ENCODE results near the gene PRKN.

Gene PRKN

DNA sequence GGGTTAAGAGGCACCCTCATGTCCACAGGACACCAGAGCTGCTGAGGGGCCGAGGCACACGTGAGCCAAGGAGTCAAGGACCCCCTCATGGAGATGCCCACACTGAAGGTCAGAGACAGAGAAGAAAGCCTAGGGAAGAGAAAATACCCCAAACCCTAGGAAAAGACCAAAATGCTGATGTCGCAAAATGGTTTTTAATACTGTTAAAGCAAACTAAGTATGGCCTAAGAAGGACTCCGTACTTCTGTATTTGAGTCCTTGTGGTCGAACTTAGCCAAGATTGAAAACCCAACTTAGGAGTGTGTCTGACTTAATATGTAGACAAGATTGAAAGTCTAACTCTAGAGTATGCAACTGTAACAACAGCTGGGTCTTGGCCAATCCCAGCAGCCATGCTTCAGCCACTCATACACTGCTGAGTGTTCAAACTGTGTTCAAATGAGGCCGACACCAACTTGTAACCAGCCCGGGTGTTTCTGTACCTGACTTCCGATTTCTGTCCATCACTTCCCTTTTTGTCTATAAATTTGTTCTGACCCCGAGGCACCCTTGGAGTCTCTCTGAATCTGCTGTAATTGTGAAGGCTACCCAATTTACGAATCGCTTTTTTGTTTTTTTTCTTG, 1361.2 kb downstream of the PRKN start:
- DNase-seq (ENCODE audit: low read depth): peak; percentile 37
- TF ChIP-seq, protein P1, sequence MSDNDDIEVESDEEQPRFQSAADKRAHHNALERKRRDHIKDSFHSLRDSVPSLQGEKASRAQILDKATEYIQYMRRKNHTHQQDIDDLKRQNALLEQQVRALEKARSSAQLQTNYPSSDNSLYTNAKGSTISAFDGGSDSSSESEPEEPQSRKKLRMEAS (IDR thresholded peaks at IDR 0.05; ENCODE audit: low read depth, low read length): no peak
- TF ChIP-seq POLR2A (IDR thresholded peaks at IDR 0.05; ENCODE audit: extremely low read depth, insufficient read length) (no peak), MYC (IDR thresholded peaks at IDR 0.05; ENCODE audit: low read depth, low read length) (no peak)
- TF ChIP-seq, protein P2, sequence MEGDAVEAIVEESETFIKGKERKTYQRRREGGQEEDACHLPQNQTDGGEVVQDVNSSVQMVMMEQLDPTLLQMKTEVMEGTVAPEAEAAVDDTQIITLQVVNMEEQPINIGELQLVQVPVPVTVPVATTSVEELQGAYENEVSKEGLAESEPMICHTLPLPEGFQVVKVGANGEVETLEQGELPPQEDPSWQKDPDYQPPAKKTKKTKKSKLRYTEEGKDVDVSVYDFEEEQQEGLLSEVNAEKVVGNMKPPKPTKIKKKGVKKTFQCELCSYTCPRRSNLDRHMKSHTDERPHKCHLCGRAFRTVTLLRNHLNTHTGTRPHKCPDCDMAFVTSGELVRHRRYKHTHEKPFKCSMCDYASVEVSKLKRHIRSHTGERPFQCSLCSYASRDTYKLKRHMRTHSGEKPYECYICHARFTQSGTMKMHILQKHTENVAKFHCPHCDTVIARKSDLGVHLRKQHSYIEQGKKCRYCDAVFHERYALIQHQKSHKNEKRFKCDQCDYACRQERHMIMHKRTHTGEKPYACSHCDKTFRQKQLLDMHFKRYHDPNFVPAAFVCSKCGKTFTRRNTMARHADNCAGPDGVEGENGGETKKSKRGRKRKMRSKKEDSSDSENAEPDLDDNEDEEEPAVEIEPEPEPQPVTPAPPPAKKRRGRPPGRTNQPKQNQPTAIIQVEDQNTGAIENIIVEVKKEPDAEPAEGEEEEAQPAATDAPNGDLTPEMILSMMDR (IDR thresholded peaks at IDR 0.05; ENCODE audit: low read depth, low read length): no peak
- H3K4me3 ChIP-seq (ENCODE audit: low read depth, low read length): no peak overlapping the region

DNA sequence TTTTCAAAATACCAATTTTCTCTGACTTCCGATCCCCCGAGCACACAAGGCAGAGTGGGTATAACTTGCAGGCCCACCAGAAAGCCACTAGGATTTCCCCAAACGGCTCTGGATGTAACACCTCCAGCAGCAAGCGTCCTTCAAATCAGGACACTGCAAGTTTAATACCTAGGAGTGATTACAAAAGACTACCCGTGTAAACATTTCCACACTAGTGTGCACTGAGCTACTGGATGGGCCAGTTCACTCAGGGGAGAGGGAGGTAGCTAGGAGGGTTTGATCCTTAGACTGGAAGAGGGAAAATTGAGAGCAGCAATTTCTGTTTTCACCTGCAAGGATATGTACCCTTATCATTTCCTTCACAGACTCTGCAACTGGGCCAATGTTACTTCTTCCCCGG, 1361.9 kb downstream of the PRKN start:
- DNase-seq (ENCODE audit: low read depth): no peak
- H3K4me3 ChIP-seq (ENCODE audit: low read depth, low read length): no peak overlapping the region
- TF ChIP-seq MYC (IDR thresholded peaks at IDR 0.05; ENCODE audit: low read depth, low read length) (no peak), POLR2A (IDR thresholded peaks at IDR 0.05; ENCODE audit: extremely low read depth, insufficient read length) (no peak)
- TF ChIP-seq, protein P2 (IDR thresholded peaks at IDR 0.05; ENCODE audit: low read depth, low read length): no peak
- TF ChIP-seq, protein P1 (IDR thresholded peaks at IDR 0.05; ENCODE audit: low read depth, low read length): no peak

DNA sequence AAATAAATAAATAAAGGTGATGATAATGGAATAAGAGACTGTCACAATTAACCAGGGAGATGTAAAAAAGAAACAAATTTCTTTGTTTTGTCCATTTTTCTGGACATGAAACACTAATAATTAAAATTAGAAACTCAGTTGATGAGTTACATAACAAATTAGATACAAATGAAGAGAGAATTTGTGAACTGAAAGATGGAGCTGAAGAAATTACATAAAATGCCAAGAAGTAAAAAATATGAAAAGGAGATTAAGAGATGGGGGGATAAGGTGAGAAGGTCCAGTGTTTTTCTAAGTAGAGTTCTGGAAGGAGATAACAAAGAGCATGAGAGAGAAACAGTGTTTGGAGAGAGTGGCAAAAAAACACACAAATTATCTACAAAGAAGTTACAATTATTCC, 1364.3 kb downstream of the PRKN start:
- no peak overlapping the region for H3K4me3 ChIP-seq (ENCODE audit: low read depth, low read length)
- no peak for DNase-seq (ENCODE audit: low read depth)
- TF ChIP-seq MYC (IDR thresholded peaks at IDR 0.05; ENCODE audit: low read depth, low read length) (no peak), POLR2A (IDR thresholded peaks at IDR 0.05; ENCODE audit: extremely low read depth, insufficient read length) (no peak)
- TF ChIP-seq, protein P2 (IDR thresholded peaks at IDR 0.05; ENCODE audit: low read depth, low read length): no peak
- TF ChIP-seq, protein P1 (IDR thresholded peaks at IDR 0.05; ENCODE audit: low read depth, low read length): no peak

DNA sequence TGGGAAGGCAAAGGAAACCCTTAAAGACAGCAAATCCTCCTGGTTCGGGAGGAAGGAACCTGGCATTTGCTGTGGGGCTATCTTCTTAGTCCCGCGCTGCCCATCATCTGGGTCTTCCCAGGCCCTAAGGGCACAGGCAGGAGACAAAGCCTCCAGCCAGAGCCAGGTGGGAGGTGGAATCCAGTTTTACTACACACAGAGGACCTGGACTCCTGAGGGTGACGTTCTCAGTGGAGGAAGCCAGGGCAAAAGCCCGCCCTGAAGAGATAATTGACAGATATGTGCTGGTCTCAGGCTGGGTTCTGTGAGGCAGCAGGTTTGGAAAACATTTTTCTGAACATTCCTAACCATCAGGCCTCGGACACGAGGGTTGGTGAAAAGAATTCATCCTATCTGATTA, 1365.3 kb downstream of the PRKN start:
- TF ChIP-seq POLR2A (IDR thresholded peaks at IDR 0.05; ENCODE audit: extremely low read depth, insufficient read length) (no peak), MYC (IDR thresholded peaks at IDR 0.05; ENCODE audit: low read depth, low read length) (no peak)
- TF ChIP-seq, protein P1 (IDR thresholded peaks at IDR 0.05; ENCODE audit: low read depth, low read length): no peak
- TF ChIP-seq, protein P2 (IDR thresholded peaks at IDR 0.05; ENCODE audit: low read depth, low read length): no peak
- H3K4me3 ChIP-seq (ENCODE audit: low read depth, low read length): no peak overlapping the region
- DNase-seq (ENCODE audit: low read depth): no peak

DNA sequence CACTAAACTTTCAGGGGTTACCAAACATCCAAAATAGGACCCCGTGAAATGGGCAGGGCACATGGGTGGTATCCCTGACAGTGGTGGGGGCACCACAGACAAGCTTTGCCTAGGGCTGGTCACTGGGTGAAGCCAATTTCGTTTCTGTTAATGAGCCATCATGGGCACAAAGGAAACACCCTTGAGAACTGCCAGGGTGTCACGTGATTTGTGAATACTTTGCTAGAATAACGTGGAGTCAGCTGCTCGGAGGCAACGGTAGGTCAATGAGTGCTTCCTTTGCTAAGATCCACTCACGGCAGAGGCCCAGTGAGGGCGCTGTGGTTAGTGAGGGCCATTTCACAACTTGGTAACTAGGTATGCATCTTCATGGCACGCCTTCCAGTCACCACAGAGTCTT, 1366.0 kb downstream of the PRKN start:
- DNase-seq (ENCODE audit: low read depth): no peak
- TF ChIP-seq, protein P2 (IDR thresholded peaks at IDR 0.05; ENCODE audit: low read depth, low read length): no peak
- TF ChIP-seq, protein P1 (IDR thresholded peaks at IDR 0.05; ENCODE audit: low read depth, low read length): no peak
- H3K4me3 ChIP-seq (ENCODE audit: low read depth, low read length): no peak overlapping the region
